Activated CD8-positive, alpha-beta memory T cell treated with anti-CD3 and anti-CD28 coated beads, Interleukin-2, amount 10 ng/mL, durations not matched to agents 7 days and 5 days (primary cell): ENCODE data around the gene PKD1. TPM values are rescaled to one million over a fixed set of nuclear protein-coding genes. Genes with fewer than 3 reads are reported as not detected.
"Not testable (repeated sequence)": the region's sequence is repeated elsewhere in the genome, so short reads cannot be mapped to it uniquely, and the experiment has no call there.

Experiments used
- ATAC-seq: fragments of 150-1000 bp; cut with Tn5 transposase; one replicate; pipeline ENCODE4 v1.10.0; 2021; ENCODE audit warnings: moderate library complexity
- CTCF ChIA-PET: fragments of 350-600 bp; sonication (Branson Sonifier 250); formaldehyde crosslinking; loops from one replicate; lab custom pipeline; 2021; ENCODE audit warnings: antibody characterized with exemption; lab: Charles Lee
- DNase-seq: peaks from one replicate; pipeline ENCODE4 v3.0.0-alpha.2; 2020
- H3K27ac Mint-ChIP-seq: one replicate; pipeline ENCODE4 v1.8.0; 2021; ENCODE audit warnings: mild to moderate bottlenecking, mixed read lengths
- H3K27me3 Mint-ChIP-seq: one replicate; pipeline ENCODE4 v1.8.0; 2021; ENCODE audit warnings: mixed read lengths
- H3K36me3 Mint-ChIP-seq: one replicate; pipeline ENCODE4 v1.8.0; 2021; ENCODE audit warnings: mild to moderate bottlenecking, mixed read lengths
- H3K4me1 Mint-ChIP-seq: one replicate; pipeline ENCODE4 v1.8.0; 2021; ENCODE audit warnings: mixed read lengths
- H3K4me3 Mint-ChIP-seq: one replicate; pipeline ENCODE4 v1.8.0; 2021; ENCODE audit warnings: mild to moderate bottlenecking, moderate library complexity, mixed read lengths
- H3K9me3 Mint-ChIP-seq: one replicate; pipeline ENCODE4 v1.8.0; 2022; ENCODE audit warnings: low read depth, mixed read lengths
- total RNA-seq, 2 experiments: library from RNA; stranded (reverse); gene quantifications; one replicate each; pipeline ENCODE4 v1.2.3, GENCODE V29; 2021

Gene PKD1
- 100 to 1,000 TPM in 1 of 2 experiments, 10 to 100 TPM in 1; 60.1 to 100 TPM for total RNA-seq

- not testable (repeated sequence) for H3K27me3 Mint-ChIP-seq, H3K9me3 Mint-ChIP-seq, H3K36me3 Mint-ChIP-seq
- Mint-ChIP-seq H3K4me1 (peaks cover 16% of the 10 kb centered on the region), H3K4me3 (peak within 1 kb of the TSS; percentile 83), H3K27ac (peak within 1 kb of the TSS; percentile 90)
- ATAC-seq: peak; percentile 85
- peak; percentile 98 for DNase-seq
- CTCF ChIA-PET: interaction anchor here (0.7 to 6.7 kb wide), 4 partner anchors 18 to 132 kb away, joined by 3 to 78 read pairs (median 6); partner anchors contain the start of genes NTHL1, TRAF7 and TSC2
Measured at GRCh38 chr16:2135770-2136490, at the start of gene PKD1. Gene PKD1 (minus strand): TSS chr16:2135898. CDS start chr16:2135689, 209 bp downstream.

GRCh38 chr16:2184962-2185361 lies 49.3 kb upstream of the PKD1 start:
- Mint-ChIP-seq H3K4me3 (no peak overlapping the region), H3K9me3 (no peaks in the 10 kb centered on the region), H3K27ac (no peak overlapping the region), H3K4me1 (no peaks in the 10 kb centered on the region), H3K27me3 (no peaks in the 10 kb centered on the region), H3K36me3 (no peaks in the 10 kb centered on the region)
- CTCF ChIA-PET: no interaction called here
- no peak for ATAC-seq
- no peak for DNase-seq

GRCh38 chr16:2184346-2184745 lies 48.6 kb upstream of the PKD1 start:
- H3K27me3 Mint-ChIP-seq: no peaks in the 10 kb centered on the region
- ATAC-seq (no peak), DNase-seq (no peak)
- H3K9me3 Mint-ChIP-seq: no peaks in the 10 kb centered on the region
- H3K4me3 Mint-ChIP-seq: no peak overlapping the region
- H3K27ac Mint-ChIP-seq: no peak overlapping the region
- H3K36me3 Mint-ChIP-seq: no peaks in the 10 kb centered on the region
- H3K4me1 Mint-ChIP-seq: no peaks in the 10 kb centered on the region
- CTCF ChIA-PET: no interaction called here

- Mint-ChIP-seq H3K36me3 (no peaks in the 10 kb centered on the region), H3K27me3 (no peaks in the 10 kb centered on the region), H3K9me3 (no peaks in the 10 kb centered on the region), H3K4me3 (no peak overlapping the region), H3K27ac (no peak overlapping the region), H3K4me1 (no peaks in the 10 kb centered on the region)
- CTCF ChIA-PET: no interaction called here
- DNase-seq (no peak), ATAC-seq (no peak)
Measured at GRCh38 chr16:2183671-2184070, 48.0 kb upstream of the PKD1 start.

DNA sequence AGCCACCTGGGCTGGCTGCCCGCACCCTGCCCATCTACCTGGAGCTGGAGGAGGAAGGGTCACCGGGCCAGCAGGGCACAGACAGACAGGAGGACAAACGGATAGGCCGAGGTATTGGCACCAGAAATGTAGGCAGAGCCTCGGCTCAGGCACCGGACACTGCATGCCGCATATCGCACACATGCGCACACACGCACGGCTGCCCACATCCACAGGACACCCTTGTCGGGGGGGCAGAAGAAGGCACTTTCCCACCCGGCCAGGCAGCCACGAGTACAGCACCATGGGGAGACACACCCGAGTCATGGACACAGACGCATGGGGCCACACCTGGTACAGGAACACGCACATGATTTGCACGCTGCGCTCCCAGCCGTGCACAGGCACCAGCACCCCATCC lies 46.3 kb upstream of the PKD1 start:
- CTCF ChIA-PET: no interaction called here
- no peak overlapping the region for H3K4me3 Mint-ChIP-seq
- H3K36me3 Mint-ChIP-seq: peaks cover 4% of the 10 kb centered on the region
- no peaks in the 10 kb centered on the region for H3K4me1 Mint-ChIP-seq
- H3K9me3 Mint-ChIP-seq: no peaks in the 10 kb centered on the region
- ATAC-seq (no peak), DNase-seq (no peak)
- no peaks in the 10 kb centered on the region for H3K27me3 Mint-ChIP-seq
- no peak overlapping the region for H3K27ac Mint-ChIP-seq

- H3K27me3 Mint-ChIP-seq: no peaks in the 10 kb centered on the region
- H3K4me1 Mint-ChIP-seq: no peaks in the 10 kb centered on the region
- H3K9me3 Mint-ChIP-seq: no peaks in the 10 kb centered on the region
- DNase-seq (no peak), ATAC-seq (no peak)
- H3K4me3 Mint-ChIP-seq: no peak overlapping the region
- CTCF ChIA-PET: no interaction called here
- no peak overlapping the region for H3K27ac Mint-ChIP-seq
- peaks cover 4% of the 10 kb centered on the region for H3K36me3 Mint-ChIP-seq
Measured at GRCh38 chr16:2180962-2181923, 45.5 kb upstream of the PKD1 start.

GRCh38 chr16:2180461-2180860 lies 44.8 kb upstream of the PKD1 start:
- DNase-seq: no peak
- no peaks in the 10 kb centered on the region for H3K27me3 Mint-ChIP-seq
- no peak for ATAC-seq
- peaks cover 9% of the 10 kb centered on the region for H3K36me3 Mint-ChIP-seq
- no peak overlapping the region for H3K4me3 Mint-ChIP-seq
- H3K9me3 Mint-ChIP-seq: no peaks in the 10 kb centered on the region
- no peak overlapping the region for H3K27ac Mint-ChIP-seq
- no peaks in the 10 kb centered on the region for H3K4me1 Mint-ChIP-seq
- CTCF ChIA-PET: no interaction called here

- no peaks in the 10 kb centered on the region for H3K4me1 Mint-ChIP-seq
- CTCF ChIA-PET: no interaction called here
- no peak for ATAC-seq
- H3K9me3 Mint-ChIP-seq: no peaks in the 10 kb centered on the region
- no peak for DNase-seq
- no peaks in the 10 kb centered on the region for H3K27me3 Mint-ChIP-seq
- H3K4me3 Mint-ChIP-seq: no peak overlapping the region
- H3K27ac Mint-ChIP-seq: no peak overlapping the region
- H3K36me3 Mint-ChIP-seq: peaks cover 9% of the 10 kb centered on the region
Measured at GRCh38 chr16:2179576-2179975, 43.9 kb upstream of the PKD1 start.

DNA sequence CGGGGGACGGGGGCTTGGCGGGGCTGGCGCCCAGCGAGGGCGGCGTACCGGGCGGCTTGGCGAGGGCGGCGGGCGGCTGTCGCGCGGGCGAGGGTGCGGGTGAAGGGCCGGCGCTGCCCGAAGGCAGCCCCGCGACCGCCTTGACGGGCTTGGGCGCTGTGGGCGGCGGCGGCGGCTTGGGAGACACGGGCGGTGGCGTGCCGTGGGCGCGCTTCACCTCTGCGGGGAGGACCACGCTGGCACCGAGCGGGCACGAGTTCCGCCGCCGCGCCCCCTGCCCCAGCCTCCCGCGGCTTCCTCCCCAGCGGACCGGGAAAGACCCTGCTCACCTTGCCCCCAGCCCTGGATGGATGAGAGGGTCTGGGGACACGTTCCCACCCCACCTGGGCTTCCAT lies 43.4 kb upstream of the PKD1 start:
- CTCF ChIA-PET: no interaction called here
- H3K4me3 Mint-ChIP-seq: no peak overlapping the region
- ATAC-seq: no peak
- no peaks in the 10 kb centered on the region for H3K27me3 Mint-ChIP-seq
- no peak overlapping the region for H3K27ac Mint-ChIP-seq
- H3K36me3 Mint-ChIP-seq: peaks cover 9% of the 10 kb centered on the region
- H3K9me3 Mint-ChIP-seq: no peaks in the 10 kb centered on the region
- H3K4me1 Mint-ChIP-seq: no peaks in the 10 kb centered on the region
- no peak for DNase-seq

- no peaks in the 10 kb centered on the region for H3K4me1 Mint-ChIP-seq
- H3K4me3 Mint-ChIP-seq: no peak overlapping the region
- no peaks in the 10 kb centered on the region for H3K9me3 Mint-ChIP-seq
- peaks cover 9% of the 10 kb centered on the region for H3K36me3 Mint-ChIP-seq
- CTCF ChIA-PET: no interaction called here
- DNase-seq: peak; percentile 43
- H3K27ac Mint-ChIP-seq: no peak overlapping the region
- peak; percentile 63 for ATAC-seq
- no peaks in the 10 kb centered on the region for H3K27me3 Mint-ChIP-seq
Measured at GRCh38 chr16:2178321-2179106, 42.8 kb upstream of the PKD1 start.

- H3K4me3 Mint-ChIP-seq: no peak overlapping the region
- CTCF ChIA-PET: no interaction called here
- no peaks in the 10 kb centered on the region for H3K9me3 Mint-ChIP-seq
- H3K4me1 Mint-ChIP-seq: no peaks in the 10 kb centered on the region
- H3K27me3 Mint-ChIP-seq: no peaks in the 10 kb centered on the region
- DNase-seq (no peak), ATAC-seq (no peak)
- no peak overlapping the region for H3K27ac Mint-ChIP-seq
- H3K36me3 Mint-ChIP-seq: peaks cover 9% of the 10 kb centered on the region
Measured at GRCh38 chr16:2177561-2177960, 41.9 kb upstream of the PKD1 start.

DNA sequence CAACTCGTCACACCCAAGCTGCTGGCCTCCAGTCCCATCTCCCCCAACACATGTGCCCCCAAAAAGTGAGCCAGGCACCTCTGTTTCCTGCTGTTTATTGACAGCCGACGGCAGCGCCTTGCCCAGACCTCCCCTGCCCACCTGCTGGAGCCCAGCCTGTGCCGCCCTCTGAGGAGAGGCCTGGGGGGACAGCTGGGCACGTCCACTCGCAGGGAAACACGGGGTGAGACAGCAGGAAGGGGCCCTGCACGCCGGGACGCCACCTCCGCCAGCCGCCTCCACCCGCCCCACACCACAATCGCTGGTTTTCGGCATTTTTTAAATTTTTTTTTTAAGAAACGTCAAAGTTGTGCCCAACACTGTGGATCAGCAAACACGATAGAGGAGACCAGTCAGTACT lies 41.4 kb upstream of the PKD1 start:
- Mint-ChIP-seq H3K27me3 (no peaks in the 10 kb centered on the region), H3K4me3 (no peak overlapping the region), H3K4me1 (no peaks in the 10 kb centered on the region), H3K36me3 (peaks cover 9% of the 10 kb centered on the region), H3K9me3 (no peaks in the 10 kb centered on the region), H3K27ac (no peak overlapping the region)
- no peak for ATAC-seq
- no peak for DNase-seq
- CTCF ChIA-PET: no interaction called here

- Mint-ChIP-seq H3K4me1 (no peaks in the 10 kb centered on the region), H3K9me3 (no peaks in the 10 kb centered on the region), H3K4me3 (no peak overlapping the region), H3K36me3 (peaks cover 12% of the 10 kb centered on the region), H3K27me3 (no peaks in the 10 kb centered on the region), H3K27ac (peak overlapping the region; percentile 54)
- no peak for DNase-seq
- ATAC-seq: no peak
- CTCF ChIA-PET: no interaction called here
Measured at GRCh38 chr16:2176047-2176446, 40.3 kb upstream of the PKD1 start.
